DMS79 treated with DMSO at 0.1 percent for 48 hours (cell line): Measurements from ENCODE around the gene CST9L.

Experiments used
- DNase-seq: peaks from one replicate; lab custom pipeline; 2025; lab: John Stamatoyannopoulos, UW

CST9L gene, protein sequence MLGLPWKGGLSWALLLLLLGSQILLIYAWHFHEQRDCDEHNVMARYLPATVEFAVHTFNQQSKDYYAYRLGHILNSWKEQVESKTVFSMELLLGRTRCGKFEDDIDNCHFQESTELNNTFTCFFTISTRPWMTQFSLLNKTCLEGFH

DNA sequence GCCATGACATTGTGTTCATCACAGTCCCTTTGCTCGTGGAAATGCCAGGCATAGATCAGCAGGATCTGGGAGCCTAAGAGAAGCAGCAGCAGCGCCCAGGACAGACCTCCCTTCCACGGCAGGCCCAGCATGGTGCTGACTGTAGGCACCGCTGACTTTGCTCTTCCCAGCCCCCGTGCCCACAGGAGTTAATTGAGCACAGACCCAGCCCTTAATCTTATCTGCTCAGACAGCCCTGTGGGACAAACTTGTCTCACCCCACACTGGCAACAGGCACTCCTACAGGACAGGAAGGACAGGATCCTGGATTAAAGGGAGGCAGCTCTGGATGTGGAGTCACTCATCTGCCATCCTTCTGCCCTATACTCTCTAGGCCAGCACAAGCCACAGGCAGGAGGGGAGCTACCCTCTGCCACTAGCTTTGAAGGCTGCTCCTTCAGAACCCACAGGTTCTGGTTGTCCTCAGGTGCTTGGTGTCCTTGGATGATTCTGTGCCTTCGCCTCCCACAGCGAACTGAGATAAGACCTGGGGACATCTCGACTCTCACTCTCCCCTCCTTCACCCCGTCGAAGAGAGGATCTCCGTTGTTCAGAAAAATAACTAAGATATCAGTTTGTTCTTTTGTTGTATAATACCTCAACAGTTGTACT lies at the start of gene CST9L:
Gene CST9L (minus strand): TSS at position 165 of the 651 bp plus-strand sequence. CDS start 34 bp downstream, at position 131.
- no peak for DNase-seq

GRCh38 chr20:23614163-23614562 lies 45.9 kb upstream of the CST9L start:
- DNase-seq = no peak

DNA sequence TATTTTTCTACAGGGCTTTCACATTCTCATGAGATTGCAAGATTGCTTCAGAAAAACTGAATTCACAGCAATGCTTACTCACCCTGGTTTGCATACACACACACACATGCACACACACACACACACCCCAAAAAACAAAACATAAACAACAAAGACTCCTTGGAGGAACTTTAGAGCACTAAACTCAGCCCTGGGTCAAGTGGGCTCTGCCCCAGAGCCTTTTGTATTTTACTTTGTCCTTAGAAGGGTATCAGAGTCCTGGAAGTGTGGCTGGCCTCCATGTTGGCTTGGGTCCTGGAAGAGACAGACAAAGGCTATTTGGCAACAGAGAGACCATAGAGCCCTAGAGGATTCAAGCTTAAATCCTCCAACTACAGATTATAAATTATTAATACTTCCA lies 45.4 kb upstream of the CST9L start:
- no peak for DNase-seq

DNA sequence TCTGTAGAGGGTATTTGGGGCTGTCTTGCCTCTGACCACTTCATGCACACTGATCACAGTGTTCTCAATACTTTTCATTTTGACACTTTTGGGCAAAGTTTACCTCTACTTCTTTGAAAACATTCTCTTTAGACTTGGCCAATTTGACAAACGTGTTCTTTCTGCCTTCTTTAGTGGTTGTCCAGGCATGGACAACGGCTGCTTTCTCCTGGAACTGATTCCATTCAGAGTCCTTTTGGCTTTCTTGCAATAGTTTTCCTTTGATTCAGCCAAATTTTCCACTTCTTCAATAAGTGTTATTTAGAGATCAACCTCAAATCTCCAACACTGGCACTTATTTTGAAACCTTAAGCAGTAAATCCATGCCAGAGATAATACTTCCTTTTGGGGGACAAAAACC lies 44.1 kb upstream of the CST9L start:
- no peak for DNase-seq

DNA sequence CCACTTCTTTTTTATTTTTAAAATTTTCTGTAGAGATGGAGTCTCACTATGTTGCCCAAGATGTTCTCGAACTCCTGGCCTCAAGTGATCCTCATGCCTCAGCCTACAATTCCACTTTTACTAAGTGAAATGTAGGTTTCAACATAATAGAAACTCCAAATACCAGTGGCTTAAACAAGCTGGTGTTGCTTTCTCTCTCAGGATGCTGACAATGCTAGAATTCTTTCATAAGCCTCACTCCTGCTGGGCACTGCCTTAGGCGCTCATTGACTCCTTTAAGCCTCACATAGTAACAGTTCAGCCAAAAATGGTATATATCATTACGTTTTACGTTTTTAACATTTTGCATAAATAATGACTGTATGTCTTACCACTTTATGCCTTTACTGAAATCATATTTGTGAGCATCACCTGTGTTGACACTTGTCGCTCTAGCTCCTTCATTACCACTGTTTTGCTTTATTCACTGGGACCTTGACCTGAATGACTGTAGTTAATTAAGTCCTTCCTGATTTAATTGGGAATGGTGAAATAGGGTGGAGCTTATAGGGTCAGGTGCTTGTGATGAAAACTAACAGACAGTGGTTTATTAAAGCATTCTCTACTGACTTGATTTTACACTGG lies 41.3 kb upstream of the CST9L start:
- DNase-seq = no peak

- no peak for DNase-seq
Measured at GRCh38 chr20:23608251-23608846, 40.1 kb upstream of the CST9L start.

DNA sequence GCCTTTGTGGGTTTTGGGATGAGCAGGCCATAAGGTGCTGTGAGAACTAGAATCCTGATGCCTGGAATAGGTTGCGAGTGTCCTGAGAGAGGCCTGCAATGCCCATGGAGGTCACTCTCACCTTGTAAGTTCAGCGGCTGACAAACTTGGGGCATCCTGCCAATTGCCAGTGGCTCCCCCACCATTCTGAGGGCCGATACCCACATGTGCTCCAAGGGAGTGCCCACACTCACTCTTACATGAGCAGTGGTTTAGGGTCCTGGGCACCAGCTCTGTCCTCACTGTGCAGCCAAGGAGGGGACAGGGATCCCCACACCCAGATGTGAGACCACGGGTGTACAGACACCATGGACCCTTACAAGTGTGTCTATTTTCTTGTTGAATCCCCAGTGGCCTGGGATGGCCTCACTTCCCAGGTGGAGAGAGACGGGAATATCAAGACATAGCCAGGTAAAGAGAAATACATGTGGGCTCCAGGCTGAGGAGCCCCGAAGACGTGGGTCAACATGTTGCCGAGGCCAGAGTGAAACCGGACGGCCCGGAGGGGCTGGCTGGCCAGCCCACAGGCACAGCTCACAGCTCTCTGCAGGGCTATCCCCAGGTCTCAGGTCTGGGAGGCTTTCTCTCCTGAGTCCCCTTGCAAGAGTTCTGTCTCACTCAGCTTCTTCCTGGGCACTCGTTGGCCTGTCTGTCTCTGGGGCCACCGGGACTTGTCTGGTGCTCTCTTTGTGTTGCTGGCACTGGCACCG lies 39.4 kb upstream of the CST9L start:
- DNase-seq = no peak

DNA sequence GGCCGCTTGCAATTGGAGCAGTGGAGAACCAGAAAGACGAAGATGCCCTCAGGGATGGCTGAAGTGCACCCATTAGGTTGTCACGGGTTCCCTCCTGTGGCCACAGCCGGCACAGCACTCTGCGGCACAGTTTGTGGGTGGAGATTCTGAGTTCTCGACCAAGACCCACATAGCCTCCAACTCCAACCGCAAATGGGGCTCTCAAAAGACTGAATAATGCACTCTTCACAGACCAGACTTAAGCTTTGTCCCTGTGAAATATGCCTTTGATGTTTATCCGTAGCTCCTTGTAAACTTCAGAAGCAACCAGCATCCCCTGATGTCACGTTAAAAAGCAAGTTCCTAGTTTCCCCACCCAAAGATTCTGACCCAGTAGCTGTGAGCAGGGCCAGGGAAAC lies 38.4 kb upstream of the CST9L start:
- DNase-seq = peak; percentile 62

DNA sequence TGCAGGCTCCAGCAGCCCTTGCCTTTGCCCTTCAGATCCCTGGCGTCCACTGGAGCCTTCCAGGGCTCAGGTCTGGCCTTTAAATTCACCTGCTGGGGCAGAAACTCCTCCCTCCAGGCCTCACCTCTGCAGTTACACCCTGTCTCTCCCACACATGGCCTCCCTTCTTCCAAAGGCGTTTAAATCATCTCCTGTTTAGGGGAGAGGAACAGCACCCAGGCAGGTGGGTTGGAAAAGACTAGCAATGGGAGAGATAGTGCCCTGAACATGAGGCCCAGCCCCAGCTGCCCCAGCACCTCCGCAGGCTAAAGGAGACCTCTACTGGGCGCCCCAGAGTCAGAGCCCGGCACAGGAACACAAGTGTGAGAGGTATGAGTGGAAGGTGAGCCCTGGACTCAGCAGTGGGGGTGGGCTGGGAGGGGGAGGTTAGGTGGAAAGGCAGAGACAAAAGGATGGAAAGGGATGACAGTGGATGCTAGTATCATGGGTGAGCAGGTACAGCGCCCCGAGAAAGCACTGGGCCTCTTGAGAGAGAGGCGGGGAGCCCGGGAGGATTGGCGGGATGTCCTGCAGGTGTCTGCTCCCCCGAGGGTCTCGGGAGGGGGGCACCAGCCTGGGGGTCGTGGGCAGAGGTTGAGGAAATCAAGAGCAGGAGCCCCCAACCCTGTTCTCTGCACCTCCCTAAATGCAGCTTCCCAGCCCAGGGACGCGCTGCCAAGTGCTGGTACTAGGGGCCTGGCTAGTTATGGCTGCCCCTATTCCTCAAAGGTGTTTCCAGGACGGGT lies 37.8 kb upstream of the CST9L start, which contains the start of gene CST9:
Gene CST9 (minus strand): TSS at position 51 of the 785 bp plus-strand sequence. CDS start 53 bp downstream, outside the sequence.
- no peak for DNase-seq

- DNase-seq = no peak
Measured at GRCh38 chr20:23604306-23604705, 36.0 kb upstream of the CST9L start.

GRCh38 chr20:23603321-23603720 lies 35.0 kb upstream of the CST9L start:
- DNase-seq = no peak

- DNase-seq = no peak
Measured at GRCh38 chr20:23602699-23603098, 34.4 kb upstream of the CST9L start.

GRCh38 chr20:23602241-23602640 lies 34.0 kb upstream of the CST9L start:
- no peak for DNase-seq

- no peak for DNase-seq
Measured at GRCh38 chr20:23601715-23602114, 33.4 kb upstream of the CST9L start.

GRCh38 chr20:23598481-23598880 lies 30.2 kb upstream of the CST9L start:
- no peak for DNase-seq

DNA sequence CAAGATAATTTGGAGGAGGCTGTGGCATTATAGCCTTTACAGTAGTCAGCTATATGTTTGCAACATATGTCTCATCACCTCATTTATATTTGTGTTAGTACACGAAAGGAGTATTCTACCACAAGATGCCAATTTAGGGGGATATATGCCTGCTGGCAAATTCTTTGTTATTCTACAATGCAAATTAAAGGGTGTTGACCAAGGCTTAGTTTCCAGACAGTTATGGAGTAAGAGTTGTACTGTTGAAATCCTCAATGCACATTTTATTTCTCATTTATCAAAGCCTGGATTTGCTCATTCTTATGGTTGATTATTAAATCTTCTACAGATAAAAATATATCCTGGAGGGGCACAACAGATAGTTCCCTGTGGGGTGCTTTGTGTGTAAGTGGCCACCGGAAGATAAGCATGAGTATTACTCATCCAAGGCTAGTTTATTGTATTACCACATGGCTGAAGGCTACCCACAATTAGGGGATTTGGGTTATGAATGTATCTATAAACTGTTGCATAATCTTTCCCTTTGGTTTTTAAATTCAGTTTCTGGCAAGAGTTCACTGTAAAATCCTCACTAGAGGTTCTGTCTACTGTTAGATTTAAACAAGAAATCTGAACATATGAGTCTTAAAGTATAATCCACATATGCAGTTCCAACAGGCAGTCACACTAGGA lies 28.4 kb upstream of the CST9L start:
- no peak for DNase-seq

- DNase-seq = no peak
Measured at GRCh38 chr20:23595941-23596340, 27.7 kb upstream of the CST9L start.

GRCh38 chr20:23588434-23589403 lies 20.4 kb upstream of the CST9L start:
- DNase-seq = no peak

GRCh38 chr20:23587631-23588030 lies 19.3 kb upstream of the CST9L start:
- no peak for DNase-seq
